Measurements from ENCODE around the gene MAP3K21. TPM values are rescaled to one million over a fixed set of nuclear protein-coding genes. Genes with fewer than 3 reads are reported as not detected.

Gene MAP3K21
- total RNA-seq, 2 donors from 2014 or later, result 0.64 to 3.0 TPM

- no peaks in the 10 kb centered on the region for H3K36me3 Mint-ChIP-seq
- H3K27ac Mint-ChIP-seq, result no peak overlapping the region
- ATAC-seq (no peak), DNase-seq (ENCODE audit: low spot score) (no peak)
- peaks cover 2 to 7% of the 10 kb centered on the region in 2 donors for H3K4me1 Mint-ChIP-seq (ENCODE audit: low read depth in 2 of 2)
- peaks cover 25 to 34% of the 10 kb centered on the region in 2 donors for H3K27me3 Mint-ChIP-seq
- no peak overlapping the region for H3K4me3 Mint-ChIP-seq
- no peaks in the 10 kb centered on the region for H3K9me3 Mint-ChIP-seq
Measured at GRCh38 chr1:233334092-233334491, 6.6 kb downstream of the MAP3K21 start.

GRCh38 chr1:233336554-233337456, 9.3 kb downstream of the MAP3K21 start:
- Mint-ChIP-seq H3K9me3 (peaks cover 4% of the 10 kb centered on the region), H3K27me3 (peaks cover 38 to 42% of the 10 kb centered on the region in 2 donors), H3K27ac (no peak overlapping the region), H3K4me3 (no peak overlapping the region), H3K36me3 (no peaks in the 10 kb centered on the region), H3K4me1 (ENCODE audit: low read depth in 2 of 2) (peaks cover 0 to 4% of the 10 kb centered on the region in 2 donors)
- ATAC-seq, result no peak
- no peak for DNase-seq (ENCODE audit: low spot score)

DNA sequence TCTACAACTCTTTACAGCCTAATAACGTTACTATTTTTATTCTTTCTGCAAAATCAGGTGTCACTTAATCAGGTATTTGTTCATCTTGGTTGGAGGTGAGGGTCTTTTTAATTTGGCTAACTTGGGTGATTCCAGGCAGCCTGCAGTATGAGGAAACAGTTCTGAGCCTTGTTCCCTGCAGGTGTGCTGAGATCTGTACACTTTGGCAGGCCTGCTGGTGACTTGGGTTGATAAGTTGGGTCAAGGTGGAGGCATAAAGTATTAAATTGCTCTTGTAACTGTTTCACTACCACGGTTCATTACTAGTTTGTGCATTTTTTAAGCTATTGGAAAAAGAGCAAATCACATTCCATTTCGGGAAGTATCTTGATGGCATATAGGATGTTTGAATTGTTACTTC, 10.0 kb downstream of the MAP3K21 start:
- DNase-seq (ENCODE audit: low spot score) (no peak), ATAC-seq (no peak)
- Mint-ChIP-seq H3K9me3 (peaks cover 4% of the 10 kb centered on the region), H3K4me3 (no peak overlapping the region), H3K27me3 (peaks cover 32 to 40% of the 10 kb centered on the region in 2 donors), H3K27ac (no peak overlapping the region), H3K36me3 (no peaks in the 10 kb centered on the region), H3K4me1 (ENCODE audit: low read depth in 2 of 2) (peaks cover 0 to 4% of the 10 kb centered on the region in 2 donors)

- H3K27ac Mint-ChIP-seq, result no peak overlapping the region
- H3K36me3 Mint-ChIP-seq, result no peaks in the 10 kb centered on the region
- peaks cover 4% of the 10 kb centered on the region for H3K9me3 Mint-ChIP-seq
- H3K4me3 Mint-ChIP-seq, result no peak overlapping the region
- H3K27me3 Mint-ChIP-seq, result peaks cover 32 to 41% of the 10 kb centered on the region in 2 donors
- DNase-seq (ENCODE audit: low spot score) (no peak), ATAC-seq (no peak)
- H3K4me1 Mint-ChIP-seq (ENCODE audit: low read depth in 2 of 2), result peaks cover 0 to 4% of the 10 kb centered on the region in 2 donors
Measured at GRCh38 chr1:233338102-233338501, 10.6 kb downstream of the MAP3K21 start.

GRCh38 chr1:233340031-233340555, 12.6 kb downstream of the MAP3K21 start:
- DNase-seq (ENCODE audit: low spot score), result no peak
- H3K36me3 Mint-ChIP-seq, result peaks cover 6% of the 10 kb centered on the region
- H3K4me1 Mint-ChIP-seq (ENCODE audit: low read depth in 2 of 2), result peaks cover 0 to 4% of the 10 kb centered on the region in 2 donors
- no peak for ATAC-seq
- H3K9me3 Mint-ChIP-seq, result peaks cover 4% of the 10 kb centered on the region
- H3K4me3 Mint-ChIP-seq, result no peak overlapping the region
- H3K27ac Mint-ChIP-seq, result no peak overlapping the region
- peaks cover 34 to 35% of the 10 kb centered on the region in 2 donors for H3K27me3 Mint-ChIP-seq

DNA sequence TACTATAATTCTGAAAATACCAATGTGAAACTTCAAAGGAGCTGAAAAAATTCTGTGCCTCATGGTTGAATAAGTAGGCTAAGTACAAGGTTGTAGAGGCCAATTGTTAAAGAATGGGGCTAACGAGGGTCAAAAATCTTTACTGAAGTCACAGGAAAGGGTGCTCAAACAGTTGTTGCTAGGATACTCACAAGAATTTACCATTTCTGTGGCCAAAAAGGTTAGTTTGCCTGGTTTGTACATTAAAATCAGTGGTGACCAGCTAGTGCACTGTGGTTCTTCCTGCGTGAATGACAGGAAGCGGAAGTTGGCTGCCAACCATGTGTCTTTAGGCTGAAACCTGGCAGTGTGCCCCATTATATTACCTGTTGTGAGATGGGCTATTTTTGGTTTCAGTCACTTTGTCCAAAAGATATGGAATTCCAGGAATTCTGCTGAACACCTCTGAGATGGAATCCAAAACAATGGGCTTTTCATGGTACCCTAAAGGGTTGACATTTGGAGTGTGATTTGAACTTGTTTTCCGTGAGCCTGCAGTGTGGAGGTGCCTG, 13.5 kb downstream of the MAP3K21 start:
- ATAC-seq (no peak), DNase-seq (ENCODE audit: low spot score) (no peak)
- peaks cover 34 to 35% of the 10 kb centered on the region in 2 donors for H3K27me3 Mint-ChIP-seq
- peaks cover 4% of the 10 kb centered on the region for H3K9me3 Mint-ChIP-seq
- no peak overlapping the region for H3K27ac Mint-ChIP-seq
- peaks cover 6% of the 10 kb centered on the region for H3K36me3 Mint-ChIP-seq
- H3K4me3 Mint-ChIP-seq, result no peak overlapping the region
- peaks cover 0 to 4% of the 10 kb centered on the region in 2 donors for H3K4me1 Mint-ChIP-seq (ENCODE audit: low read depth in 2 of 2)

DNA sequence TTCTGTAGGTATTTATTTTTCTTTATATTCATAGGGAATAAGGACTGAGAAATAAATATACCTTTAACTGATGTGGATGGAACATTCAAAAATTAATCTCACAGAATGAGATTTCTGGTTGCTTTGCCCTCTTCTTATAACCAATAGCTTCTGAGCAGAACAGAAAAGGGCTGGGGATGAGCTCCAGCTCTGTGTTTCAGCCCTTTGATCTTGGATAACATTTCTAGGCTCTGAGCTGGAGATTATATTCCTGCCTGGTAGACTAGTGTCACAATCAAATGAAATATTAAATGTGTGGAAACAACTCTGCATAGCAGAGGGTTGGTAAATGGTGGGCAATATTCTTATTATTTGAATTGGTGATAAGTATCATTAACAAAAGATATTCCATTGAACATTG, 14.6 kb downstream of the MAP3K21 start:
- peaks cover 0 to 4% of the 10 kb centered on the region in 2 donors for H3K4me1 Mint-ChIP-seq (ENCODE audit: low read depth in 2 of 2)
- H3K27me3 Mint-ChIP-seq, result peaks cover 34 to 41% of the 10 kb centered on the region in 2 donors
- peaks cover 4% of the 10 kb centered on the region for H3K9me3 Mint-ChIP-seq
- peaks cover 6% of the 10 kb centered on the region for H3K36me3 Mint-ChIP-seq
- H3K27ac Mint-ChIP-seq, result no peak overlapping the region
- no peak overlapping the region for H3K4me3 Mint-ChIP-seq
- no peak for DNase-seq (ENCODE audit: low spot score)
- ATAC-seq, result no peak

DNA sequence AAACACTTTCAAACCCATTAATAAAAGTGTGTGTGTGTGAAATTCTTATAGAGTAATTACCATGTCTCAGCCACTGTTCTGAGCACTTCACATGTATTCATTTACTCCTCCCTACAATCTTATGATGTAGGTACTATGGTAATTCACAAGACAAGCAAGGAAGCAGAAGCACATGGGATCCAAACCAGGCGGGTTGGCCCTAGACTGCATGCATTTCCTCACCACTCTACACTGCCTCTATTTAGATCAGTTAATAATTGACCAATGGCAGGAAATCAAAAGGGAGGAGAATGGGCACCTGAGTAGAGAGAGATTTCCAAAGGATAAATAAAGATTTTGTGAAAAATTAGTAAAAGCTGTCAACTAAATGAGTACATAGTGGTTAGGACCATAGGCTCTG, 15.7 kb downstream of the MAP3K21 start:
- Mint-ChIP-seq H3K36me3 (peaks cover 6% of the 10 kb centered on the region), H3K4me3 (no peak overlapping the region), H3K9me3 (peaks cover 4% of the 10 kb centered on the region), H3K27ac (no peak overlapping the region), H3K27me3 (peaks cover 32 to 42% of the 10 kb centered on the region in 2 donors), H3K4me1 (ENCODE audit: low read depth in 2 of 2) (peaks cover 0 to 4% of the 10 kb centered on the region in 2 donors)
- DNase-seq (ENCODE audit: low spot score), result no peak
- no peak for ATAC-seq

- Mint-ChIP-seq H3K27ac (no peak overlapping the region), H3K27me3 (peaks cover 16 to 31% of the 10 kb centered on the region in 2 donors), H3K36me3 (peaks cover 6% of the 10 kb centered on the region), H3K9me3 (no peaks in the 10 kb centered on the region), H3K4me1 (ENCODE audit: low read depth in 2 of 2) (no peaks in the 10 kb centered on the region), H3K4me3 (no peak overlapping the region)
- DNase-seq (ENCODE audit: low spot score), result no peak
- no peak for ATAC-seq
Measured at GRCh38 chr1:233347338-233347737, 19.8 kb downstream of the MAP3K21 start.

- Mint-ChIP-seq H3K36me3 (peaks cover 4% of the 10 kb centered on the region), H3K9me3 (no peaks in the 10 kb centered on the region), H3K4me3 (no peak overlapping the region), H3K27me3 (peaks cover 15 to 27% of the 10 kb centered on the region in 2 donors), H3K27ac (no peak overlapping the region), H3K4me1 (ENCODE audit: low read depth in 2 of 2) (peaks cover 0 to 3% of the 10 kb centered on the region in 2 donors)
- ATAC-seq (no peak), DNase-seq (ENCODE audit: low spot score) (no peak)
Measured at GRCh38 chr1:233349137-233349536, 21.6 kb downstream of the MAP3K21 start.

GRCh38 chr1:233354983-233355382, 27.5 kb downstream of the MAP3K21 start:
- no peaks in the 10 kb centered on the region for H3K36me3 Mint-ChIP-seq
- no peaks in the 10 kb centered on the region for H3K9me3 Mint-ChIP-seq
- no peak overlapping the region for H3K4me3 Mint-ChIP-seq
- ATAC-seq, result no peak
- H3K4me1 Mint-ChIP-seq (ENCODE audit: low read depth in 2 of 2), result peaks cover 3 to 11% of the 10 kb centered on the region in 2 donors
- H3K27me3 Mint-ChIP-seq, result peaks cover 12 to 15% of the 10 kb centered on the region in 2 donors
- H3K27ac Mint-ChIP-seq, result peak overlapping the region in 1 of 2 donors; percentile 0
- DNase-seq (ENCODE audit: low spot score), result no peak

GRCh38 chr1:233355841-233356704, 28.5 kb downstream of the MAP3K21 start:
- H3K4me3 Mint-ChIP-seq, result peak overlapping the region; percentile 9
- no peaks in the 10 kb centered on the region for H3K36me3 Mint-ChIP-seq
- peaks cover 9 to 18% of the 10 kb centered on the region in 2 donors for H3K27me3 Mint-ChIP-seq
- peak overlapping the region in 1 of 2 donors; percentile 41 for H3K27ac Mint-ChIP-seq
- peaks cover 3 to 11% of the 10 kb centered on the region in 2 donors for H3K4me1 Mint-ChIP-seq (ENCODE audit: low read depth in 2 of 2)
- DNase-seq (ENCODE audit: low spot score) (no peak), ATAC-seq (peak in 1 of 2 donors; percentile 62)
- no peaks in the 10 kb centered on the region for H3K9me3 Mint-ChIP-seq

GRCh38 chr1:233356705-233356987, 29.1 kb downstream of the MAP3K21 start:
- Mint-ChIP-seq H3K4me3 (peak overlapping the region; percentile 9), H3K9me3 (no peaks in the 10 kb centered on the region), H3K4me1 (ENCODE audit: low read depth in 2 of 2) (peaks cover 3 to 11% of the 10 kb centered on the region in 2 donors), H3K36me3 (no peaks in the 10 kb centered on the region), H3K27ac (peak overlapping the region; percentile 41 to 49), H3K27me3 (peaks cover 9 to 18% of the 10 kb centered on the region in 2 donors)
- DNase-seq (ENCODE audit: low spot score) (no peak), ATAC-seq (no peak)

Measured in natural killer cell treated with Interleukin-12 subunit alpha and Interleukin-12 subunit beta and Interleukin-15 and Interleukin-18, amount 100 ng/mL, for 72 hours (primary cell).